Jurkat, Clone E6-1 (cell line): Measurements from ENCODE around the gene GLMP. TPM values are rescaled to one million over a fixed set of nuclear protein-coding genes. Genes with fewer than 3 reads are reported as not detected.
A peak's percentile ranks its signal among the peaks of the same experiment; 100 is the strongest.
"Not testable (repeated sequence)": the region's sequence is repeated elsewhere in the genome, so short reads cannot be mapped to it uniquely, and the experiment has no call there.

Experiments used
- DNase-seq: peaks from one replicate; pipeline ENCODE4 v3.0.0-alpha.2; 2011; ENCODE audit warnings: low read depth, low spot score
- H3K4me3 ChIP-seq: 2 replicates; pipeline ENCODE4 v1.5.1; 2011; ENCODE audit warnings: mild to moderate bottlenecking, low read length, control low read depth, moderate library complexity
- polyA plus RNA-seq: library from polyadenylated mRNA; unstranded; fragments of >200 nt; gene quantifications from one replicate; pipeline ENCODE4 v1.2.1, GENCODE V29; 2012; ENCODE audit warnings: missing spikeins; ENCODE audit not compliant: insufficient read length, insufficient read depth

GLMP gene
- 29.1 TPM for polyA plus RNA-seq

GRCh38 chr1:156295391-156295947 is at the start of gene GLMP:
GLMP (minus strand) TSS chr1:156295679; CDS start chr1:156295645, 34 bp downstream.
- peak; percentile 59 for DNase-seq
- H3K4me3 ChIP-seq, result peak within 1 kb of the TSS; percentile 83

GRCh38 chr1:156344409-156344808 is 48.9 kb upstream of the GLMP start:
- DNase-seq, result no peak
- no peak overlapping the region for H3K4me3 ChIP-seq

GRCh38 chr1:156342166-156342955 is 46.9 kb upstream of the GLMP start:
- no peak for DNase-seq
- H3K4me3 ChIP-seq, result no peak overlapping the region

- peak within 1 kb of the TSS; percentile 80 for H3K4me3 ChIP-seq
- DNase-seq, result peak; percentile 100
Measured at GRCh38 chr1:156338180-156338976, 42.9 kb upstream of the GLMP start, which contains the start of the genes CCT3 and TSACC. CCT3 (minus strand) TSS chr1:156338292; CDS start chr1:156338184, 108 bp downstream. TSACC (plus strand) TSS chr1:156338526; CDS start chr1:156339758, 1,232 bp downstream.

- DNase-seq, result no peak
- peak overlapping the region; percentile 80 for H3K4me3 ChIP-seq
Measured at GRCh38 chr1:156337888-156338179, 42.4 kb upstream of the GLMP start.

- DNase-seq, result no peak
- peak overlapping the region; percentile 80 for H3K4me3 ChIP-seq
Measured at GRCh38 chr1:156337052-156337887, 41.8 kb upstream of the GLMP start.

- DNase-seq, result peak; percentile 28
Measured at GRCh38 chr1:156336242-156336641, 40.8 kb upstream of the GLMP start.

GRCh38 chr1:156323179-156323578 is 27.7 kb upstream of the GLMP start:
- H3K4me3 ChIP-seq, DNase-seq: not testable (repeated sequence)

More at GRCh38 chr1:156336242-156336641, 40.8 kb upstream of the GLMP start:
- H3K4me3 ChIP-seq, result peak overlapping the region; percentile 80

GRCh38 chr1:156320560-156320959 is 25.1 kb upstream of the GLMP start:
- H3K4me3 ChIP-seq, result no peak overlapping the region
- no peak for DNase-seq

- no peak overlapping the region for H3K4me3 ChIP-seq
- DNase-seq, result no peak
Measured at GRCh38 chr1:156319664-156320063, 24.2 kb upstream of the GLMP start.

- H3K4me3 ChIP-seq, result no peak overlapping the region
- DNase-seq, result no peak
Measured at GRCh38 chr1:156316909-156317308, 21.4 kb upstream of the GLMP start.

GRCh38 chr1:156310962-156311361 is 15.5 kb upstream of the GLMP start:
- DNase-seq, result no peak
- no peak overlapping the region for H3K4me3 ChIP-seq

- no peak for DNase-seq
- H3K4me3 ChIP-seq, result no peak overlapping the region
Measured at GRCh38 chr1:156308078-156308477, 12.6 kb upstream of the GLMP start.

GRCh38 chr1:156305215-156305614 is 9.7 kb upstream of the GLMP start:
- no peak for DNase-seq
- H3K4me3 ChIP-seq, result no peak overlapping the region

- DNase-seq, result no peak
- no peak overlapping the region for H3K4me3 ChIP-seq
Measured at GRCh38 chr1:156303241-156303640, 7.8 kb upstream of the GLMP start.

- DNase-seq, result no peak
- no peak within 1 kb of the TSS for H3K4me3 ChIP-seq
Measured at GRCh38 chr1:156298852-156299357, 3.4 kb upstream of the GLMP start, which contains the start of gene VHLL. VHLL (minus strand) TSS chr1:156299307; CDS start chr1:156299189, 118 bp downstream.

- no peak for DNase-seq
- no peak overlapping the region for H3K4me3 ChIP-seq
Measured at GRCh38 chr1:156293895-156294294, 1.6 kb downstream of the GLMP start.

- DNase-seq, result no peak
- H3K4me3 ChIP-seq, result no peak overlapping the region
Measured at GRCh38 chr1:156293098-156293434, 2.4 kb downstream of the GLMP start.
